GM12864 (cell line): ENCODE data around the gene SLC2A8.

Source experiments
- DNase-seq: peaks from one replicate; pipeline ENCODE4 v3.0.0-alpha.2; 2011; ENCODE audit warnings: low read depth
- H3K4me3 ChIP-seq: 2 replicates; pipeline ENCODE4 v1.5.1; 2011; ENCODE audit warnings: mild to moderate bottlenecking, low read depth, low read length, control low read depth
- TF ChIP-seq, protein P1 (sequence below): IDR thresholded peaks from 2 replicates; pipeline ENCODE4 v1.5.1; 2011; ENCODE audit warnings: low read depth, mild to moderate bottlenecking, moderate library complexity, low read length, control low read depth, inconsistent platforms; ENCODE audit errors: missing control alignments

Gene SLC2A8, protein sequence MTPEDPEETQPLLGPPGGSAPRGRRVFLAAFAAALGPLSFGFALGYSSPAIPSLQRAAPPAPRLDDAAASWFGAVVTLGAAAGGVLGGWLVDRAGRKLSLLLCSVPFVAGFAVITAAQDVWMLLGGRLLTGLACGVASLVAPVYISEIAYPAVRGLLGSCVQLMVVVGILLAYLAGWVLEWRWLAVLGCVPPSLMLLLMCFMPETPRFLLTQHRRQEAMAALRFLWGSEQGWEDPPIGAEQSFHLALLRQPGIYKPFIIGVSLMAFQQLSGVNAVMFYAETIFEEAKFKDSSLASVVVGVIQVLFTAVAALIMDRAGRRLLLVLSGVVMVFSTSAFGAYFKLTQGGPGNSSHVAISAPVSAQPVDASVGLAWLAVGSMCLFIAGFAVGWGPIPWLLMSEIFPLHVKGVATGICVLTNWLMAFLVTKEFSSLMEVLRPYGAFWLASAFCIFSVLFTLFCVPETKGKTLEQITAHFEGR

DNA sequence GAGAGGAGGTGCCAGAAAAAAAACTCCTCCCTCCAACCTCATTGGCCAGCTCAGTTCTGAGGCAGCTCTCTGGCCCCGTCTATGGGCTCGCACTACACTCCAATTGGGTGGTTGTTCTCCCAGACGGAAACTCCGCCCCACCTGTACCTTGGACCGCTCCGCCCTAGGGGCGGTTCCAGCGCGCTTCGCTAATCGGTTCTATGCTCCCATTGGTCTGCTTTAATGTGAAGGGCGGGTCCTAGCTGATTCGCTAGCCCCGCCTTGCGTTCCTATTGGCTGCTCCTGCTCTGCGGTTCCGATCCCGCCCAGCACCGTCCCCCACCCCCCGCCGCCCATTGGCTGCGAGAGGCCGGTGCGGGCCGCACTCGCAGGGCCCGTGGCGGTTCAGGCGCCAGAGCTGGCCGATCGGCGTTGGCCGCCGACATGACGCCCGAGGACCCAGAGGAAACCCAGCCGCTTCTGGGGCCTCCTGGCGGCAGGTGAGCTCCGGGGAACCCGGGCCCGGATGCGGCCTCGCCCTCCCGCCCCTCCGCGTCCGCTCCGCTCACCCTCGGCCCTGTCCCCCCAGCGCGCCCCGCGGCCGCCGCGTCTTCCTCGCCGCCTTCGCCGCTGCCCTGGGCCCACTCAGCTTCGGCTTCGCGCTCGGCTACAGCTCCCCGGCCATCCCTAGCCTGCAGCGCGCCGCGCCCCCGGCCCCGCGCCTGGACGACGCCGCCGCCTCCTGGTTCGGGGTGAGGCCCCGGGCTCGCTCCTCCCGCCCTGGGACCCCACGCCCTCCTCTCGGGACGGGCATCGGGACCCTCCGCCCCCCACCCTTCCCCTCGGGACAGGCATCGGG, at the start of gene SLC2A8:
Gene SLC2A8, plus strand, starts transcription at position 362 of the 838 bp plus-strand sequence. Its CDS starts 62 bp downstream, at position 424.
- TF ChIP-seq, protein P1, sequence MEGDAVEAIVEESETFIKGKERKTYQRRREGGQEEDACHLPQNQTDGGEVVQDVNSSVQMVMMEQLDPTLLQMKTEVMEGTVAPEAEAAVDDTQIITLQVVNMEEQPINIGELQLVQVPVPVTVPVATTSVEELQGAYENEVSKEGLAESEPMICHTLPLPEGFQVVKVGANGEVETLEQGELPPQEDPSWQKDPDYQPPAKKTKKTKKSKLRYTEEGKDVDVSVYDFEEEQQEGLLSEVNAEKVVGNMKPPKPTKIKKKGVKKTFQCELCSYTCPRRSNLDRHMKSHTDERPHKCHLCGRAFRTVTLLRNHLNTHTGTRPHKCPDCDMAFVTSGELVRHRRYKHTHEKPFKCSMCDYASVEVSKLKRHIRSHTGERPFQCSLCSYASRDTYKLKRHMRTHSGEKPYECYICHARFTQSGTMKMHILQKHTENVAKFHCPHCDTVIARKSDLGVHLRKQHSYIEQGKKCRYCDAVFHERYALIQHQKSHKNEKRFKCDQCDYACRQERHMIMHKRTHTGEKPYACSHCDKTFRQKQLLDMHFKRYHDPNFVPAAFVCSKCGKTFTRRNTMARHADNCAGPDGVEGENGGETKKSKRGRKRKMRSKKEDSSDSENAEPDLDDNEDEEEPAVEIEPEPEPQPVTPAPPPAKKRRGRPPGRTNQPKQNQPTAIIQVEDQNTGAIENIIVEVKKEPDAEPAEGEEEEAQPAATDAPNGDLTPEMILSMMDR, result peak; percentile 5
- DNase-seq, result peak; percentile 98
- peak within 1 kb of the TSS; percentile 67 for H3K4me3 ChIP-seq

DNA sequence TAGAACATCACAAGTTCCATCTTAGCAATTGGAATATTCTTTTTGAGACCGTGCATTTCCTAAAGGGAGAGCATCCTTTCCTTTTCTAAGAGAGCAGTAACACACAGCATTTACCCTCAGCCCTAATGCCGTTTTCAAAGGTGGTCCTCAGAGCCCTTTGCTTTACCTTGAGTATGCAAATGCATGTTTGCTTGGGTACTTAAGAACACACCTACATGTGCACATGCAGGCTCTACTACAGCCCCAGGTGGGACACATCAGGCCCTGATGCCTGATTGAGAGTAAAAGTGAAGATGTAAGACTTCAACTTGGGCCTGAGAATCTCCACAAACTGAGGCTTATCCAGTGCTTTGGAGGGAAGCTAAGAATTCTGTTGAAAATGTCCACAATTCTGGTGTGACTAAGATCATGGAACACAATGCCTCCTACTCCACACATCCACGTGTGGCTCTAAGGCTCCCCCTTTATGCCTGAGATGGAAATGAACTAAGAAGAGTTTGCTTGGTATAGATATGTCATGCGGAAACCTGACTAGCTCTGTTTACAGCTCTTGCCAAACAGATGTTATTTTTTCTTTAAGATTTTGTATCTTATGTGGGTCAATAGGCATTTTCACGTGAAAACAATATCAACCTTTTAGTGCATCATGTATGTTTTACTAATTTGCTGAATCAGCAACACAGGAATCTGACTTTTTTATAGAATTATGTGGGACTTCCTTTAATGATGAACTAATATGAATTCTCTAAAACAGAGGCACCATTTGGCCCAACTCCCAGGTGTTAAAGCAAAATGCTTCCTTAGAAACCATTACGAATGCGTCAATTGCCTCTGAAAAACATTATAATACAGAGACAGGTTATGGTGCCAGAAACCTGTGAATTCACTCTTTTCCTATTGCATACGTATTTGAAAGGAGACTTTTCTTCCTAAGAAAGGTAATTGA, 48.9 kb upstream of the SLC2A8 start:
- TF ChIP-seq, protein P1, result peak; percentile 46
- no peak overlapping the region for H3K4me3 ChIP-seq
- DNase-seq, result peak; percentile 4

DNA sequence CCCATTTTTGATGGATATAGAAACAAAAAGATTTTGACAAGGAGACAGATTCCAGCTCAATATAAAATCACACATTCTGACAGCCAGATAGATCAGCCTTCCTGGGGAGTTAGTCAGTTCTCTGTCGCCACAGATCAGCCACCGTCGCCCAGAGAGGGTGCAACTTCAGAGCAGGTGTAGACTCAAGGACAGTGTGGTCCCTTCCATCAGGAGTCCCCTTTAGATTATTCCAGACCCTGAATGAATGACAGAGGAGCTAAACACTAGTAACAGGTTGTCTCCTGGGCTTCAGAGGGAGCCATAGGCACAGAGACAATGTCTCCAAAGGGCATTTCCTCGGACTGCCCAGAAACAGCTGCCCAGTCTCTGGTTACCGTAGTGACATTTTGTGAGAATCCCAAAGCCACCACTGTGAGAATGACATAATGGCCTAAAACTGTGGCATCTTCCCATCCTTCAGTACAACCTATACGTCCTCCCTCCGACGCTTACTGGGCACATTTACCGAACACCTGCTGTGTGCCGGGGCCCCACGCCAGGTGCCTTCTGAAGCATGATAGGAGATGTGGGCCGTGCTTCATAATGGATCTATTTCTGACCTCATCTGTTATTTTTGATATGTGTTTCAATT, 47.4 kb upstream of the SLC2A8 start:
- no peak for DNase-seq
- H3K4me3 ChIP-seq, result no peak overlapping the region
- TF ChIP-seq, protein P1, result no peak

DNA sequence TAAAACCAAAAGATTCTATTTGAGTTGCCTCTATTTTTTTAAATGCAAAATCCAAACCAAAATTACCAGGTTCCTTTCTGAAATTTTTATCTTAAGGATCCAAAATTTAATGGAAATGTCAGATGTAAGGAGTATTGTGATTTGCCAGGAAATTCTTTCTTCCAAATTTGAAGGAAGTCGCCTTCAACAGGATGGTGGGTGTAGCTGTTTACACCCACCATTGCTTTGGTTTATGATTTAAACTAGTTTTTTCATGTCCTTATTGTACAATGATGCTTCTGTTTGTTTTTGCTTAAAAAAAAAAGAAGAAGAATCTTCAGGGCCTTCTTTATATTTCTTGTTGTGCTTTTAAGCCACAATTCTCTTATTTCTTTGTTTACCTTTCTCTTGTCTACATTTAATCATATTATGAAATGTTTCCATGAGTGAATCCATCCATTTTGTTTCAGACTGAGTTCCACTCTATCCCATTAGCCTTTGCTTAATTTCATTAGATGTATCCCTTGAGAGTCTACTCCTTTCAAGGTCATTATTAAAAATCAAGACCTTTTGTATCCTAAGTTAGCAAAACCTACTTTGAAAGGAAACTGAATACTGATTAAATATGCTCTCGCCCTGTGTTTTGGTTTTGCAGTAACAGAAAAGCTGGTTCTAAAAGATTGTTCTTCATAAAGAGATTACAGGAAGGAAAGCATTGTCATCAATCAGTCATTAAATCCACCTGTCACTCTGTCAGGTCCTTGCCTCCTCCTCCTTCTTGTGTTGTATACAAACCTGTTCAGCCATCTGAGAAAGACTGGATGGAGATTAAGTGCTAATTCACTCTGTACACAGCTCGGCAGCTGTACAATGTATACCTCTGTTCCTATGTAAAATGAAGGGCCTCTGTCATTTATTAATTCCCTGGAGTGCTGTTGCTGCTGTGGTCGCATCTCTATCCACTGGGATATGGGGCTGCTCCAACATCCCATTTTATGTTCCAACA, 45.5 kb upstream of the SLC2A8 start:
- DNase-seq, result no peak
- H3K4me3 ChIP-seq, result no peak overlapping the region
- TF ChIP-seq, protein P1, result no peak

DNA sequence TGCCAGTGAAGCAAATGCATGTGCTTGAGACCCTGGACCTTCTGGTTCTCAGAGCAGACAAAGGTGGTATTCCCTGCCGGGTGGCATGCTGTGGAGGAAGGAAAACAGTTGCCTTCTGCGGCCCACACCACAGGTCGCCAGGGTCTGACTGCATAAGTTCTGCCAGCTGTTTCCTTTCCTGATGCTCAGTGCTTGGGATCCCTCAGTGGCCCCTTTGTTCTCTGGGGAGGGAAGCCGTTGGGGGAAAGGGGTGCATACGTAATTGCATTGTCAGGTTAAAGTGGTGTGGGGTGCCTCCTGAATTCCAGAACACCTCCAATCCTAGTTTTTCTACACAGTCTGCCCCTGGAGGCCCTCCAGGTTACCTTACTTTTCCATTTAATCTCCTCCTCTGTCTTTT, 43.1 kb upstream of the SLC2A8 start:
- TF ChIP-seq, protein P1, result no peak
- no peak overlapping the region for H3K4me3 ChIP-seq
- DNase-seq, result no peak
